HuH-7 (cell line): ENCODE results near the gene NRL.
A peak's percentile ranks its signal among the peaks of the same experiment; 100 is the strongest.

Experiments
- DNase-seq: peaks from one replicate; pipeline ENCODE4 v3.0.0; 2011; ENCODE audit warnings: low spot score

The NRL gene

DNA sequence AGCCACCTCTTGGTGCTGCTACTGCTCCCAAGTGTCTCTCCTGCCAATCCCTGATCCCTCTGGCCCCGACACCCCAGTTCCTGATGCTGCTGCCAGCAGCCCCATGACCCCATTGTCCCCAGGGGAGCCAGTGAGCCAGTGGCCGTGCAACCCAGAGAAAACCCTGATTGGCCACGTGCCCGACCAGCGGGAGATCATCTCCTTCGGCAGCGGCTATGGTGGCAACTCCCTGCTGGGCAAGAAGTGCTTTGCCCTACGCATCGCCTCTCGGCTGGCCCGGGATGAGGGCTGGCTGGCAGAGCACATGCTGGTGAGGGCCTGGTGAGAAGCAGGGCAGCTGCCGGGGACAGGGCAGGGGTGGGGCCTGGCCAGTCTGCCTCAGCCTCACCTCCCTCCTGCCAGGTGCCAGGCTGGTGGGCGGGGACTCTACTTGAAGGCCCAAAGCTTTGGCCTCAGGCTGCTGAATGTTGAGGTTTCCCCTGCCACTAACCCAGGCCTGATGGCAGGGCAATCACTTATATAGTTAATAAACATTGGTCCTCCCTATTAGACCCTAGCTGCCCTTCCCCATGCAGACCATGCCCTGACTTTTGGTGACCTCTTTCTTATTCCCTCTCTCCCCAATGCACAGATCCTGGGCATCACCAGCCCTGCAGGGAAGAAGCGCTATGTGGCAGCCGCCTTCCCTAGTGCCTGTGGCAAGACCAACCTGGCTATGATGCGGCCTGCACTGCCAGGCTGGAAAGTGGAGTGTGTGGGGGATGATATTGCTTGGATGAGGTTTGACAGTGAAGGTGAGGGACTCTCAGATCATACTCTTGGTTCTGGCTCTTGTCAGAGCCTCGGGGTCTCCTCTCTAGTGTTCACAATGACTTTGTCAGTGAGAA is 15.6 kb downstream of the NRL start:
- no peak for DNase-seq

DNA sequence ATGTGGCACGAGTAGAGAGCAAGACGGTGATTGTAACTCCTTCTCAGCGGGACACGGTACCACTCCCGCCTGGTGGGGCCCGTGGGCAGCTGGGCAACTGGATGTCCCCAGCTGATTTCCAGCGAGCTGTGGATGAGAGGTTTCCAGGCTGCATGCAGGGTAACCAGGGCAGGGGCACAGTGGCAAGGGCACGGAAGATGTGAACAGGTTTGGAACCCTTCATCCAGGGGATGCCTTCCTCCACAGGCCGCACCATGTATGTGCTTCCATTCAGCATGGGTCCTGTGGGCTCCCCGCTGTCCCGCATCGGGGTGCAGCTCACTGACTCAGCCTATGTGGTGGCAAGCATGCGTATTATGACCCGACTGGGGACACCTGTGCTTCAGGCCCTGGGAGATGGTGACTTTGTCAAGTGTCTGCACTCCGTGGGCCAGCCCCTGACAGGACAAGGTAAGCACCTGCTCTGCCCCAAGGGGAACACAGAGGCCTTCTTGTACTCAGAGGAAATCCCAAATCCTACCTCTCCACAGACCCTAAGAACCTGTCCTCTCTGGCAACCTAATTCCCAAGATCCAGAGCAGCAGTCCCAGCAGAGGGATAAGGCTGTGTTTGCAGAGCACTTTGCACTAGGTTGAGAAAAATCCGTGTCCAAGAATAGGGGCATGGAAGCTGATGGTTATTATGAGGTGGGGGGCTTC is 16.4 kb downstream of the NRL start:
- no peak for DNase-seq

DNA sequence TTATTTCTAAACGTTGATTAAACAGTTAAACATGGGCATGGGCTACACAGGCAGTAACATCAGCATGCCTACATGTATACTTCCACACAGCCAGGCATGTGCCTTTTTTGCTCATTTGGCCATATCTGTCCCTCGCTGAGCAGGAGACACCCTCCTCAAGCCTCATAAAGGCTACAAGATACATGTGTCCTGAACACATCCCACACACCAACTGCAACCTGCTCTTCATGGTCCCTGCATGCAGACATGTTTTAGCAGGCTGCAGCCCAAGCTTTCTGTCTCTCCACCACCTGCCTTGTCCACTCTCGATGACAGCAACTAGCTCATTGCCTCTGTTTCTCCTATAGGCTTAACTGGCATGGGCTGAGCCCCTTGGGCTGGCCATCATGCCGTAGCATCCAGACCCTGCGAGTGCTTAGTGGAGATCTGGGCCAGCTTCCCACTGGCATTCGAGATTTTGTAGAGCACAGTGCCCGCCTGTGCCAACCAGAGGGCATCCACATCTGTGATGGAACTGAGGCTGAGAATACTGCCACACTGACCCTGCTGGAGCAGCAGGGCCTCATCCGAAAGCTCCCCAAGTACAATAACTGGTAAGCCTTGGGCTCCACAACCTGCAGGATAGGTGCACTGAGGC is 18.1 kb downstream of the NRL start:
- DNase-seq = no peak

DNA sequence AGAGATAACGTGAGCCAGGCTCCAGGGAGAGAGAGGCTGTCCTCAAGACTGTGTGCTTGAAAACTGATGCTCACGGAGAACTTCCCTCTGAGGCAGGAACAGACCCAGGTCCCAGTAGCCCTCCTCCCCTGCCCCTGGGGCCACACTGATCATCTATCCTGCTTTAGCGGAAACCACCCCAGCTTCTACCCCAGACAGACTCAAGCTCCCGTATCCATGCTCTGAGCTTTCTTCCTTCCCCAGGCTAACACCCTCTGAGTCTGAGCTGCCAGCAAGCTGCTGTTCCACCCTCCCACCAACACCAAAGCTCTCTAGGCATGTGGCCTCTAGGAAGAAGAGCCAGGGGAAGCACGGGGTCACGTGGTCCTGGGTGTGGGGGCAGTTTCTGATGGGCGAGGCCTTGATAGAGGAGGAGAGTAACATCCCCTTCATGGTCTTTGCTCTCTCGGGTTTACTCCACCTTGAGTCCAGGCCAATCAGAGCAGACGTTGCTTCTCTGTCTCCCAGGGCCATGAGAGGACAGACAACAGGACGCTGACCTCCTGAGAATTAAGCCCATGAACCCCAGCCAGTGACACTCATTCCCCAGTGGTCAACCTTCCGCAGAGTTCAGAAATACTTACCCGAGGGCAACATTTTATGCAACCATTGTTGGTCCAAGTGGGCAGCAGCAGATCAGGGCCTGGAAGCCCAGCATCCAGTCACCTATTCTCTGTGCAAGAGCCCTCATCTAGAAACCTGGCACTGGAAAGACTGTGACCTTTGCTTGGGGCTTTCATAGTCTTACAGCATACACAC is 19.3 kb downstream of the NRL start:
- DNase-seq = peak; percentile 95

DNA sequence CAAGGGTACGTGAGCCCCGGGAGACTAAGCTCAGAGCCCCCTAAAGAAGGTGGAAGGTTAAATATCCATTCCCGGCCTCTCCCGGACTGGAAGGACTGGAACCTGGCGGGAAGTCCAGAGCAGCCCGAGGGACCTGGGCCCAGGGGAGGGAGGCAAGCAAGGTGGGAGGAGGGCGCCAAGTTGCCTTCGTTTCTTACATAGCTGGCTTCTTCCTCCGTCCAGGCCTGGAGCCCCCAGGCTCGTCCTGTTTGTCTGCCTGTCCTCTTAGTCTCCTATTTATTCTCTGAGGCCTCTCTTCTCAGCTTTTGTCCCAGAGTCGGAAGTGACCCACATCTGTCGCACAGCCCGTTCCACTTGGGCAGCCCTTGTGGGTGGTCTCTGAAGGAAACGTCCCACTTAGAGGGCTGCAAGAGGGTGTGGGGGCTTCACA is 19.9 kb downstream of the NRL start:
- no peak for DNase-seq

DNA sequence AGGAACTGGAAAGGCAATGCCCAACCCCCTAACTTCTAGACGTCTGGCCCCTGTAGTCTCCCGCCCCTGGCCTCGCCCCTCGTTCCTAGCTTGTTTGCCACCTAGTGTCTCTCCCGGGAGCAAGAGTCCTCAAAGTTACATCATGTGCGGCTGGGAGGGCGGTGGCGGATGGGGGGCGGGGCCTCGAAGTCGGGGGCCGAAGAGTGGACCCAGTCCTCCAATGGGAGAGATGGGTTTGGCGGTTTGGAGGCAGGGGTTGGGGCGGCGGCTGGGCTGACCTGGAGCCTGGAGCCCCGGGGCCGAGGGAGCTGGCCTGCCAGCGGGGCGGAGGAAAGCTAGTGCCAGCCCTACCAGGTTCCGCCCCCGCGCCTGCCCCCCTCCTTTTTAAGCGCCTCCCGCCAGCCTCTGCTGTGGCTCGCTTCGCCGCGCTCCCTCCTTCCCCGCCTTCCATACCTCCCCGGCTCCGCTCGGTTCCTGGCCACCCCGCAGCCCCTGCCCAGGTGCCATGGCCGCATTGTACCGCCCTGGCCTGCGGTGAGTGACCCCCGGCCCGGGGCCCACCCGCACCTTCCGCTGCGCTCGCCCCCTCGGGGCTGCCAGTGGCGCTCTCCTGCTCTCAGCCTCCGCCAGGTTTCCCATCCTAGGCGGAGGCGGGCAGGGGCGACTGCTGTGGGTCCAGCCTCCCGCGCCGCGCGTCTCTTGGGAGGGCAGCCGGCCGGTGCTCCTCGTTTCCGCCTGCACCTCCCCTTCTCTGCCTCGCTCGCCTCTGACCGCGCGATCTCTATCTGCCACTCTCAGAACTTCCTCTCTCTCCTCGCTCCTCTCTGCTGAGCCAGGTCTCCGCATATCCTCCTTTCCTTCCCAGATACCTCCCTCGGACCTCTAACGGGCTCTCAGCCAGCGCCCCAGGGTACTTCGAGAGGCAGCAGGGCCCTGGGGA is 20.6 kb downstream of the NRL start, which contains the start of gene PCK2:
Gene PCK2 (plus strand): TSS at position 411 of the 940 bp plus-strand sequence. CDS start 95 bp downstream, at position 506.
- peak; percentile 98 for DNase-seq

DNA sequence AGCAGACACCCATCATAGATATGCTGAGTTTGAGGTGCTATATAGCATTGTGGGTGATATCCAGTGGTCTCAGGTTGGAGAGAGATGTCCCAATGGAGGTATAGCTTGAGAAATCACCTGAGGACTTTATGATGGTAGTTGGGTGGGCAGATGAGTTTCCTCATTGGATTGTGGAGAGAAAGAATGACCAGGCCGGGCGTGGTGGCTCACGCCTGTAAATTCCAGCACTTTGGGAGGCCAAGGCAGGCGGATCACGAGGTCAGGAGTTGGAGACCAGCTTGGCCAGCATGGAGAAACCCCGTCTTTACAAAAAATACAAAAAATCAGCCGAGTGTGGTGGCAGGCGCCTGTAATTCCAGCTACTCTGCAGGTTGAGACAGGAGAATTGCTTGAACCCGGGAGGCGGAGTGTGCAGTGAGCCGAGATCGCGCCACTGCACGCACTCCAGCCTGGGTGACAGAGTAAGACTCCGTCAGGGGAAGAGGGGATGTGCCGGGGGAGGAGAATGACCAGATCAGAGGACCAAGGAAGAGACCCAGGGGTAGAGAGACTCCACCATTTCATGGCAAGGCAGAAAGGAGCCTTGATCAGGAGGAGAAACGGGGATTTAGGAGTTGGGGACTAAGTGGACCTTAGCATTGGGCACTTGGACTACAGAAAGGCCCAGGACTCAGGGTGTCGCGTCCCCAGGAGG is 21.4 kb downstream of the NRL start:
- no peak for DNase-seq

DNA sequence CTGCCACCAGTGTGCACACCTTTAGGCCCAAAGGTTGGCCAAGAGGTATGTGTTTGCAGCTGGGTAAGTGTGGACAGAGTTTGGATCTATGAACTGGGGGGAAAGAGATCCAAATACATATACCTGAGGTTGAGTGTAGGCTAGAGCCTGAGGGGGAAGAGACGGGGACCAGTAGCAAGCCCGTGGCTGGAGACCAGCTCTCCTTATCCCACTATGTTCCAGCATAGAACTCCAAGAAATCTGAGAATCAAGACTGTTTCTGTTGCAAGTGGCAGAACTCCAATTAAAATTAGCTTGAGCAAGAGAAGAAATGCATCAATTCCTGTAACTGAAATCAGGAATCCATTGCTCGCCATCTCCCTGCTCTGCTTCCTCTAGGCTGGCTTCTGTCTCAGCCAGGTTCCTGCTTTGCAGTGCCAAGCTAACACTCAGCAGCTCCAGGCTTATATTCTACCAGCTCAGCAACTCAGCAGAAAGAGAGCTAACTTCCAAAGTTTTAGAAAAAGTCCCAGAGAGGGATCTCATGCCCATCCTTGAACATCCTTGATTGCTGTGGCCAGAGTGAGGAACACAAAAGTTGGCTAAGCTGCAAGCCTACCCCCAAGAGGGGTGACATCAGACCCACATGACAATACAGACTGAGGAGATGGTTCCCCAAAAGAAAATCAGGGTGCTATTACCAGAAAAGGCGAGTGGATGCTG is 22.1 kb downstream of the NRL start:
- no peak for DNase-seq

DNA sequence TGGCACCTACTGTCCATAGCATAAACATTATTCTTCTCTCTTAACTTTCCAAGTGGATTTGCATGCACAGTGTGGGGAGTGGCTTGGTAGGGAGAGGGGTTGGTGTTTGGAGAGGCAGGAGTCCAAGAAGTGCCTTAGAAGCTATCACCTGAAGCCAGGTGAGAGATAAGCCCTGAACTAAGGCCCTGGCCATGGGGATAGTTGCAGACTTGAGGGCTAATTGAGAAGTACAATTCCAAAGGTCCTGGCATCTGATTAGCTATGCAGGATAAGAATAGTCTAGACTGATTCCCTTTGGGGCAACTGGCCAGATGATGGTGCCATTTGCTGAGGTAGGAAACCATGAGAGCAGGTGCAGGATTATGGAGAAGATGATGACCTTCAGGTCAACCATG is 22.6 kb downstream of the NRL start:
- DNase-seq = no peak

DNA sequence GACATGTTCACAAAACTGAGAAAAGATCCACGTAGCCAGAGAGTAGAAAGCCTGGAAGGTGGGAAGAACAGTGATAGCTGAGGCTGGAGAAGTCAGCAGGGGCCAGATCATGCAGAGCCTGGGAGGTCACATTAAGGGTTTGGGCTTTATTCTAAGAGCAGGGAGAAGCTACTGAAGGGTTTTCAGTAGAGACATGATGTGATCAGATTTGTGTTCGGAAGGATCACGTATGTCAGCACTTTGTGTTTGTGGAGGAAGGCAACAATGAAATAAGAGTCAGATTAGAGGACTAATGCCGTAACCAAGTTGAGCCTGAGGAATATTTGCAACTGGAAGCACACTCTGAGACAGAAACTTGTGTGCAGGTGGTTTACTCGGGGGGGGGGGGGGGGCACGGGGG is 24.9 kb downstream of the NRL start:
- no peak for DNase-seq

DNA sequence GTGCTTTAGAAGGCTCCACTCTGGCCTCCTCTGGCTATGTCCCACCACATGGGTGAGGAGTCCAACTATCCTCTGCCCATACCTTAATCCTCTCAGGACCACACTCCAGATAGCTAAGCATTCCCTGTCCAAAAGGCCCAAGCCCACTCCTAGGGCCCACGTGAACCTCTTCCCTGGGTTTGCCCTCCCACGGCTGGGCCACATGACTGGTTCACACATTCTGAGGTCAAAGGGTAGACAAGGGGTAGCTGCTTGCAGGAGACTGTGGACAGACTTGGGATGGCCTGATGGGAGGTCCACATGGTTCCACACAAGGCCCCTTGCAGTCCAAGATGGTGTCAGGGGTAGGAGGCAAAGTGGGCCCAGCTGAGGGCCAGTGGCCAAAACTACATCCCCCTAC is 26.7 kb downstream of the NRL start:
- no peak for DNase-seq

DNA sequence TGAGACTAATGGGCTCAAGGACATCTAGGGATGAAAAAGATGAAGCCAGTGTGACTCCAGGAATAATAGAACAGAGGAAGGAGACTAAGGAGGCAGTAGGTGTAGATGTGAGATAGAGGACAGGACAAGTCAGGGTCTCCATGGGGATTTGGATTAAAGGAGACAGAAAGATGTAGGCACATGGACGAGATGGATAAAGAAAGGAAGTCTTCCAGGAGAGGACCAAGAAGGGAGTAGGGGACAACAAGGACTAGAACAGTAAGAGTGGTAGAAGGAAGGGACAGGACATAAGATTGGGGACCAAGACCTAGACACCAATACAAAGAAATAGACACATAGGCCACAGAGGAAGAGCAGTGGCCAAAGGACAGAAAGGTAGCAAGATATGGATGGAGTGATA is 27.7 kb downstream of the NRL start:
- DNase-seq = no peak

DNA sequence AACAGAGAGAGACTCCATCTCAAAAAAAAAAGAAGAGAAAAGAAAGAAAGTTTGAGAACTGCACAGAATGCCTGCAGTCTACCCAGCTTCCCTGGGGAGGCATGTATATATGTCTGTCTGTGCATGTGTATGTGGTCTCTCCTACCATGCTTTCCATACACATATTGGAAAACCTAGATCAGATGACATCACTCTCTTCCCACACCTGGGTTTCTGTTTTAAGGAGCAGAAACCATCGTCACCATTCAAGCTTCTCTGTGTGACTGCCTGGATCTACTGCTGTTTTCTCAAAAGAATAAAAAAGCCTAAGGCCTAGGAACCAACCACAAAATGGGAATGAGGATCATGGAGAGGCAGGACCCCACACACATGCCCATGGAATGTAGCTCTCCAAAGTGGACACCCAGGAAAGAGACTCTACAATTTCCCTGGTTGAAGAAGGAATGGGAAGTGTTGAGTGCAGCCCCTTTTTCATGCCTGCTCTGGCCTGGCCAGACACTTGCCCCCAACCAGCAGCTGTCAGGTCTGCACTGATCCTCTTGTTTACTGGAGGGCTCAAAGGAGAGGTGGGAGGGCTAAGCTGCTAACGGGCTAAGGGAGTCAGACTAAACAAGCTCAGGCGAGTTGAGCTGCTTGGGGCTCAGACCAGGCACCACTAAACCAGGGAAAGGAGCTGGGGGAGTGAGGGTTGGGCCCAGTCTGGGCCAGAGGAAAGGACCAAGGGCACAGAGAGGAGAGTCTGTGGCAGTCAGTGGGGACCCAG is 28.4 kb downstream of the NRL start:
- DNase-seq = no peak

DNA sequence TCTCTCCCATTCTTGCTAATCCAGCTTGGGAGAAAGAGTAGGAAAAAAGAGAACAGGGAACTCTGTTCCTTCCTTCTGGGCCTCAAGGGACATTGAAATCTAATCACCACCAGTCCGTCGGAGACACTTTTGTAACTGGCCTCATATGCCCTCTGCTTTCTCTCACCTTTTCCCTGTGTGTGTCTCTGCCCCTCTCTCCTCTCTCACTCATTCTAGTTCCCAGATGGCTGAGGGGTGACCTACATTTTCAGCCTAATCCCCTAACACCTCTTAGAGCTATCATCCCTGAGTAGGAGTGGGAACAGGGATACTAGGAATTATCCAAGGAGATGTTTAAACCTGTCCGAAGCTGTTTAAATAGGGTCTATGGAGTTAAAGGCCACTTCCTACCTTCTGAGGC is 29.5 kb downstream of the NRL start:
- no peak for DNase-seq

DNA sequence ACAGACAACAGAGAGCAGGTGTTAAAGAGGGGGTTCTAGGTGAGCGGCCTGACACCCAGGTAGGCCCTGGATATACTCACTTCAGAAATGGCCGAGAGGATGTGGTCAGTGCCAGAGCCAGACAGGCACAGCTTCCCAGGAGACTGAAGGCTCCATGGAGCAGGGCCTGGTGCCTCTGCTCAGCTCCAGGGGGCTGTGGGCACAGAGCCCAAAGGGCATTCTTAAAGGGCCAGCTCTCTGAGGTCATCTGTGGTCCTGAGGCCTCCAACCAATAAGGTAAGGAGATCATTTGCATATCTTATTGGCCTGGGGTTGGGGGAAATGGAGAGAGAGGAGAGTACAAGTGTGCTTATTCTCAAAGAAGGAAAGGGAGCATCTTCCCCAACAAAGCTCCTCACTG is 30.3 kb downstream of the NRL start:
- no peak for DNase-seq

DNA sequence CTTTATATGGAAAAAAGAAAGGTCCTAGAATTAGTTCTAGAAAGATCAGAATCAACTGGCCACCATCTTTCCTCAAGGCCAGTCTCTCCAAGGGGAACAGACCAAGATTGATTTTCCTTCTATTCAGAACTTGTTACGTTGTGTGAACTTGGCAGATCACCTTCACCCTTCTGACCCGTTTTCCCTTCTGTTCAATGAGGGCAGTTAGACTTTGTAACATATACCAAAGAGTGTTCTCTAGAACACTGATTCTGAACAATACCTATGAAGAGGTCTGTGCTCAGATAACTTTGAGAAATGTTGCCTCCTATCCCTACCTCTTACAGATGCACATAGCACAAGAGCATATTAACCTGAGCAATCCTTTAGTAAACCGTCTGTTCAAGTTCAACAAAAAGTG is 31.3 kb downstream of the NRL start:
- DNase-seq = no peak

DNA sequence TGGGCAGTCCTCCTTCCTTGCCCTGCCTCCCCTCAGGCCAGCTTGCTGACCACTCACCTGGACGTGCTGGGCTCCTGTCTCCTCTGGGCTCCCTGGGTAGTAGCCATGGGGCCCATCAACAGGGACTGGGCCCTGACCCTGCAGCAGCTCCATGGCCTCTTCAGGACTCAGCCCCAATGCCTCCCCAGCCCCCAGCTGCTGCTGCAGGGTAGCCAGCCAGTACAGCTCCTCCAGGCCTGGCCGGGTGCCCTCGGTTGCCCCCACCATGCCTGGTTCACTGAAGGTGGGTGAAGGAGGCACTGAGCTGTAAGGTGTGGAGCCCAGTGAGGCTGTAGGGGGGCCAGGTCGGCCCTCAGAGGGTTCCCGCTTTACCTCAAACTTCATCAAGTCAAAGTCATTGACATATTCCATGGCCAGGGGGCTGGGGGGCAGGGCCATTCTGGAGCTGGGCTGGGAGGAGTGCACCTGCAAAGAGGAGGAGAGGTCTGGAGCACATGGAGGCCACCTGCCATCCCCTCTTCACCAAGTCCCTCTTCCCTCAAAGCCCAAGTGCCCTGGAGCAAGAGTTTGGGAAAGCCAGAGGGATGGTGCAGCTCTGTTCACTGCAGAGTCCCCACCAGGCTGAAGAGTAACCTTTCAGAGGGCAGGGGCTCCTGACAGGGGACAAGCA is 32.2 kb downstream of the NRL start:
- DNase-seq = no peak

DNA sequence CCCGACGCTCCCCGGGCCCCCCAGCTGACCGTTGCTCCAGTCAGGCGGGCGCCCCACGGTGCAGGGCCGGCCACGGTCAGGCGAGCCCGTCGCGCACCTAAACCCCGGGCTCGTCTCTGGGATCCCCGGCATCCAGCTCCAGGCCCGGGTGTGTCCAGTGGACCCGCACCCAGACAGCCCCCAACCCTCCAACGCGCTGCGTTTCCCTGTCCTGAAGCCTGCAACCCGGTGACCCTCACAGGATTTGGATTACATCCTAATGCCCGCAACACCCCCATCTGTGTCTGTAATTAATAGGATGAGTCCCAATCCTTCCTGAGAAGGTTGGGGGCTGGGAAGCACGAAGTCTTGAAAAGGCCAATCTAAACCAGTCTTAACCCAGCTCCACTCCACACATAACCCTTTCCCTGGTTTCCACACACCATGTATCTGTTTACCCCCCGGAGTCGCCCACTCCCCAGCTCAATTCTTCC is 33.0 kb downstream of the NRL start:
- DNase-seq = no peak
